H1 (cell line): Measurements from ENCODE around the gene GULP1. TPM values are rescaled to one million over a fixed set of nuclear protein-coding genes. Genes with fewer than 3 reads are reported as not detected.

ENCODE experiments used
- CBX8 ChIP-seq: fragments of 300-800, 300-1000 bp; sonication (generic); IDR thresholded peaks from 2 replicates; pipeline ENCODE4 v1.7.1; 2016; ENCODE audit warnings: low read depth, low read length, borderline replicate concordance
- CHD7 ChIP-seq: fragments of 300-600 bp; sonication (generic); IDR thresholded peaks from 2 replicates; pipeline ENCODE4 v1.7.1; 2012; ENCODE audit warnings: low read length, moderate library complexity, mild to moderate bottlenecking, inconsistent platforms; ENCODE audit not compliant: insufficient replicate concordance
- CTBP2 ChIP-seq: IDR thresholded peaks from 2 replicates; pipeline ENCODE4 v1.7.0; 2011; ENCODE audit warnings: borderline replicate concordance, mild to moderate bottlenecking, moderate library complexity, mixed read lengths, low read length; ENCODE audit not compliant: insufficient read depth, insufficient read length
- GABPA ChIP-seq: IDR thresholded peaks from 2 replicates; pipeline ENCODE4 v1.6.1; 2011; ENCODE audit warnings: mild to moderate bottlenecking, low read length, moderate library complexity, borderline replicate concordance; ENCODE audit not compliant: insufficient read depth
- POLR2AphosphoS5 ChIP-seq: IDR thresholded peaks from 2 replicates; pipeline ENCODE4 v1.6.1; 2011; ENCODE audit warnings: low read depth, low read length
- RNF2 ChIP-seq: fragments of 200-900, 300-1000 bp; sonication (generic); IDR thresholded peaks from 2 replicates; pipeline ENCODE4 v1.7.1; 2016; ENCODE audit warnings: borderline replicate concordance, low read depth, mild to moderate bottlenecking, antibody characterized with exemption, low read length; ENCODE audit not compliant: poor library complexity, severe bottlenecking; ENCODE audit errors: missing control alignments
- RXRA ChIP-seq: IDR thresholded peaks from 2 replicates; pipeline ENCODE4 v1.6.1; 2011; ENCODE audit warnings: low read depth, mild to moderate bottlenecking, low read length, moderate library complexity; ENCODE audit not compliant: insufficient read depth
- TAF7 ChIP-seq: optimal IDR thresholded peaks from 2 replicates; pipeline ENCODE3; 2011; ENCODE audit warnings: low read depth, mild to moderate bottlenecking, inconsistent platforms, low read length, moderate library complexity, borderline replicate concordance
- polyA plus RNA-seq, 7 experiments: library from polyadenylated mRNA; depleted of rRNA in 3 of 7; stranded (reverse) in 5 of 7; unstranded in 2 of 7; fragments of >200 nt in 5 of 7; fragments of 200-250 nt in 2 of 7; gene quantifications; 1 replicate in 5 of 7; 2 replicates in 1 of 7; 4 replicates in 1 of 7; pipeline versions ENCODE4 v1.2.1 to v1.2.3, GENCODE V29; 2011 to 2013; ENCODE audit warnings: missing spikeins in 2 of 7, mixed read lengths in 2 of 7
- total RNA-seq: library from RNA; stranded (reverse); fragmentation: NEBNext Ultra II Directional; extraction: Animal tissue kit (Norgen Biotek cat#: 25700); gene quantifications from 2 replicates; pipeline ENCODE4 v1.2.1, GENCODE V29; 2021

Gene GULP1
- total and polyA plus RNA-seq, 2 of the 8 experiments (the other 6 are each of a cell fraction or from before 2014, with no cell fraction given) = 69.7 to 139 TPM

DNA sequence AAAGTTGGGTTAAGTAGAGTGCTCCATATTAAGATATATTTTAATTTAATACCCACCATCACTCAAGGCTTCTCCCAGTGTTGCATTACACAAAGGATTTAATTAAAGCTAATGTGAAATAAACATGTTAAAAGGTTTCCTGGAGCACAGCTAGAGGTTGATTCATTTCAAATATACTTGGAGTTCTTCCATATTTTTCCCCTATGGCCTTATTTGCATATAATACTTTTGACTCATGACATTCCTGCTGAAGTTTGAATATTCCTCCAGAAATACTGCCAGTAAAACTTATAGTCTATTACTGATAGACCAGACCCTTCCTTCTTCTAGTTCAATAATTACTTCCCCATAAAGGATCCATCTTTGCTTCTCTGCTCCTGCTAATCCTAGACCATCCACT lies 227.5 kb downstream of the GULP1 start (continued):
- no peak for TF ChIP-seq CHD7
- TF ChIP-seq GABPA = no peak
- TF ChIP-seq RNF2 = no peak
- TF ChIP-seq POLR2AphosphoS5 = no peak
- no peak for TF ChIP-seq CTBP2
- TF ChIP-seq CBX8 = no peak
- no peak for TF ChIP-seq TAF7
- no peak for TF ChIP-seq RXRA
